ENCODE results near the gene SH2B2.

DNA sequence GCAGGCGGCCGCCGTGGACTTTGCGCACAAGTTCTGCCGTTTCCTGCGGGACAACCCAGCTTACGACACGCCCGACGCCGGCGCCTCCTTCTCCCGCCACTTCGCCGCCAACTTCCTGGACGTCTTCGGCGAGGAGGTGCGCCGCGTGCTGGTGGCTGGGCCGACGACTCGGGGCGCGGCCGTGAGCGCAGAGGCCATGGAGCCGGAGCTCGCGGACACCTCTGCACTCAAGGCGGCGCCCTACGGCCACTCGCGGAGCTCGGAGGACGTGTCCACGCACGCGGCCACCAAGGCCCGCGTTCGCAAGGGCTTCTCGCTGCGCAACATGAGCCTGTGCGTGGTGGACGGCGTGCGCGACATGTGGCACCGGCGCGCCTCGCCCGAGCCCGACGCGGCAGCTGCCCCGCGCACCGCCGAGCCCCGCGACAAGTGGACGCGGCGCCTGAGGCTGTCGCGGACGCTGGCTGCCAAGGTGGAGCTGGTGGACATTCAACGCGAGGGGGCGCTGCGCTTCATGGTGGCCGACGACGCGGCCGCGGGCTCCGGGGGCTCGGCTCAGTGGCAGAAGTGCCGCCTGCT, 14.1 kb downstream of the SH2B2 start:
- TF ChIP-seq CTCF (IDR thresholded peaks at IDR 0.05; ENCODE audit: extremely low read depth in 1 of 2, insufficient read depth in 1 of 2, low read depth in 1 of 2, low read length in 2 of 2), result peak; percentile 42 to 60
- TF ChIP-seq EZH2 (IDR thresholded peaks at IDR 0.05; ENCODE audit: borderline replicate concordance, low read depth, low read length, severe bottlenecking), result no peak
- TF ChIP-seq FOS (IDR thresholded peaks at IDR 0.05; ENCODE audit: borderline replicate concordance, insufficient read depth, low read length), result no peak
- TF ChIP-seq GATA2 (IDR thresholded peaks at IDR 0.05; ENCODE audit: insufficient read depth, insufficient read length, low read depth, low read length), result no peak
- TF ChIP-seq POLR2A (IDR thresholded peaks at IDR 0.05; ENCODE audit: low read depth, low read length), result no peak
- TF ChIP-seq, protein P1, sequence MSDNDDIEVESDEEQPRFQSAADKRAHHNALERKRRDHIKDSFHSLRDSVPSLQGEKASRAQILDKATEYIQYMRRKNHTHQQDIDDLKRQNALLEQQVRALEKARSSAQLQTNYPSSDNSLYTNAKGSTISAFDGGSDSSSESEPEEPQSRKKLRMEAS (IDR thresholded peaks at IDR 0.05; ENCODE audit: insufficient read depth, insufficient read length), result no peak
- TF ChIP-seq POLR2AphosphoS5 (IDR thresholded peaks at IDR 0.05; ENCODE audit: insufficient read depth, low read depth, low read length), result no peak
- no peak for TF ChIP-seq JUN (IDR thresholded peaks at IDR 0.05; ENCODE audit: borderline replicate concordance, insufficient read depth, insufficient read length, low read depth)

Data from endothelial cell of umbilical vein (primary cell).